Breast epithelium (tissue), 4 donors: ENCODE measurements around the gene TMPRSS13. TPM values are rescaled to one million over a fixed set of nuclear protein-coding genes. Genes with fewer than 3 reads are reported as not detected.

ENCODE experiments used
- DNase-seq, 2 donors: peaks; one replicate each; pipeline ENCODE4 v3.0.0-alpha.2; 2019; ENCODE audit warnings: low spot score in 2 of 2
- H3K27ac ChIP-seq, 2 donors: fragments of 200-600 bp; sonication (generic) in 1 of 2; one replicate each; pipeline ENCODE4 v1.5.1; 2016 to 2019; ENCODE audit warnings: mild to moderate bottlenecking in 1 of 2
- H3K27me3 ChIP-seq, 2 donors: fragments of 200-600 bp; sonication (generic) in 1 of 2; one replicate each; pipeline versions ENCODE4 v1.5.1 to v1.6.0; 2017 to 2019; ENCODE audit warnings: control low read depth in 1 of 2, mild to moderate bottlenecking in 1 of 2
- H3K36me3 ChIP-seq: fragments of 200-600 bp; one replicate; pipeline ENCODE4 v1.5.1; 2019
- H3K4me1 ChIP-seq, 2 donors: fragments of 200-600 bp; sonication (generic); one replicate each; pipeline ENCODE4 v1.5.1; 2016 to 2019; ENCODE audit warnings: control low read depth in 1 of 2
- H3K4me3 ChIP-seq, 3 donors: fragments of 200-600 bp; sonication (generic); 1 replicate in 2 of 3; 2 replicates in 1 of 3; pipeline ENCODE4 v1.5.1; 2016 to 2019; ENCODE audit warnings: mild to moderate bottlenecking in 3 of 3, moderate library complexity in 2 of 3
- H3K9me3 ChIP-seq, 2 donors: fragments of 200-600 bp; sonication (generic) in 1 of 2; one replicate each; pipeline ENCODE4 v1.5.1; 2016 to 2019; ENCODE audit warnings: control low read depth in 1 of 2
- CTCF ChIP-seq, 3 donors: fragments of 450-650 bp; IDR thresholded peaks; one replicate each; pipeline ENCODE4 v1.5.1; 2016 to 2017; ENCODE audit warnings: antibody characterized with exemption in 3 of 3, mild to moderate bottlenecking in 3 of 3, moderate library complexity in 3 of 3
- POLR2A ChIP-seq: fragments of 450-650 bp; IDR thresholded peaks from one replicate; pipeline ENCODE4 v1.6.1; 2016; ENCODE audit warnings: antibody characterized with exemption, mild to moderate bottlenecking, moderate library complexity
- POLR2AphosphoS5 ChIP-seq, 3 donors: sonication (generic); formaldehyde crosslinking; IDR thresholded peaks; one replicate each; pipeline ENCODE4 v1.6.1; 2017; ENCODE audit warnings: antibody characterized with exemption in 3 of 3
- intact Hi-C: fragments of 100-400 bp; cut with DNase I; formaldehyde crosslinking; loops from one replicate; pipeline ENCODE4 v1.15.1; 2023; ENCODE audit warnings: low total_unique reads
- total RNA-seq, 3 donors: library from RNA; depleted of rRNA; stranded (reverse); fragments of >200 nt; gene quantifications; one replicate each; pipeline ENCODE4 v1.1.0, GENCODE V29; 2016

The TMPRSS13 gene
- total RNA-seq, 3 donors from 2014 or later: 0.32 to 34.0 (median 12.5) TPM

GRCh38 chr11:117969160-117969991 is 40.2 kb upstream of the TMPRSS13 start:
- Histone ChIP-seq H3K4me3 (no peak overlapping the region), H3K9me3 (no peaks in the 10 kb centered on the region), H3K27ac (no peak overlapping the region), H3K36me3 (no peaks in the 10 kb centered on the region), H3K27me3 (no peaks in the 10 kb centered on the region), H3K4me1 (no peaks in the 10 kb centered on the region)
- DNase-seq: no peak
- TF ChIP-seq POLR2A (no peak), POLR2AphosphoS5 (IDR thresholded peaks at IDR 0.05) (no peak), CTCF (IDR thresholded peaks at IDR 0.05) (no peak)
- intact Hi-C loops: no loop called here

GRCh38 chr11:117966908-117967307 is 37.7 kb upstream of the TMPRSS13 start:
- Histone ChIP-seq H3K36me3 (no peaks in the 10 kb centered on the region), H3K4me1 (no peaks in the 10 kb centered on the region), H3K27me3 (no peaks in the 10 kb centered on the region), H3K9me3 (no peaks in the 10 kb centered on the region), H3K27ac (no peak overlapping the region), H3K4me3 (no peak overlapping the region)
- DNase-seq: no peak
- TF ChIP-seq POLR2AphosphoS5 (IDR thresholded peaks at IDR 0.05) (no peak), CTCF (IDR thresholded peaks at IDR 0.05) (no peak), POLR2A (no peak)
- intact Hi-C loops: no loop called here

GRCh38 chr11:117962826-117963225 is 33.6 kb upstream of the TMPRSS13 start:
- DNase-seq: no peak
- Histone ChIP-seq H3K27me3 (no peaks in the 10 kb centered on the region), H3K4me3 (no peak overlapping the region), H3K27ac (no peak overlapping the region), H3K4me1 (no peaks in the 10 kb centered on the region), H3K36me3 (no peaks in the 10 kb centered on the region), H3K9me3 (no peaks in the 10 kb centered on the region)
- TF ChIP-seq POLR2A: no peak
- no peak for TF ChIP-seq POLR2AphosphoS5 (IDR thresholded peaks at IDR 0.05)
- intact Hi-C loops: no loop called here

- no peak for DNase-seq
- Histone ChIP-seq H3K4me1 (no peaks in the 10 kb centered on the region), H3K27me3 (no peaks in the 10 kb centered on the region), H3K36me3 (no peaks in the 10 kb centered on the region), H3K27ac (no peak overlapping the region), H3K9me3 (no peaks in the 10 kb centered on the region), H3K4me3 (no peak overlapping the region)
- TF ChIP-seq POLR2A (no peak), POLR2AphosphoS5 (IDR thresholded peaks at IDR 0.05) (no peak), CTCF (IDR thresholded peaks at IDR 0.05) (no peak)
- intact Hi-C loops: no loop called here
These were observed 32.7 kb upstream of the TMPRSS13 start for GRCh38 chr11:117961896-117962295.

- Histone ChIP-seq H3K27me3 (no peaks in the 10 kb centered on the region), H3K36me3 (no peaks in the 10 kb centered on the region), H3K27ac (no peak overlapping the region), H3K9me3 (no peaks in the 10 kb centered on the region), H3K4me1 (no peaks in the 10 kb centered on the region), H3K4me3 (no peak overlapping the region)
- intact Hi-C loops: no loop called here
- DNase-seq: no peak
- TF ChIP-seq POLR2AphosphoS5 (IDR thresholded peaks at IDR 0.05): no peak
- no peak for TF ChIP-seq CTCF (IDR thresholded peaks at IDR 0.05)
- no peak for TF ChIP-seq POLR2A
These were observed 31.2 kb upstream of the TMPRSS13 start for GRCh38 chr11:117960406-117960805.
